Astrocyte (in vitro differentiated cells and primary cell): ENCODE data around the gene SGCG.

Source experiments
- CTCF ChIP-seq: IDR thresholded peaks from 2 replicates; pipeline ENCODE4 v1.5.1; 2011; ENCODE audit warnings: low read depth, mild to moderate bottlenecking, inconsistent platforms, low read length, moderate library complexity; ENCODE audit not compliant: insufficient read depth
- EZH2 ChIP-seq: IDR thresholded peaks from 2 replicates; pipeline ENCODE4 v1.6.1; 2012; ENCODE audit warnings: mild to moderate bottlenecking, low read length, inconsistent platforms; ENCODE audit not compliant: insufficient read depth

DNA sequence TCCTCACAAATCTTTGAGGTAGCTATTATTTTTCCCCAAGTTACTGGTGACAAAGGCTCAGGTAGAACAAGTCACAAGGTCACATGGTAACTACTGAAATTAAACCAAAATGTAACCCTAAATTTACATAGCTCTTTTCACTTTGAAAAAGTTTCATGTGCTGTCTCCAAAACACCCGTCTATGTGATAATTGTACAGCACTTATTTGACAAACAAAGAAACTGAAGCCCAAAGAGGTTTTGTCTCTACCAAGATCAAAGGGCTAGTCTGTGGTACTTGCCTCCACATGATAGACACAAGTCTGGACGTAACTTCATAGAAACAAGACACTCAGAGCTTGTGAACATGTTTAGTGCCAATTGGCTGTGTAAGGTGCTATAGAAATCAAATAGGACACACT is 144.4 kb downstream of the SGCG start:
- TF ChIP-seq CTCF: no peak
- TF ChIP-seq EZH2: no peak
